GM19324 (cell line): ENCODE data around the gene MED26.
A peak's percentile ranks its signal among the peaks of the same experiment; 100 is the strongest.
"Not testable (repeated sequence)": the region's sequence is repeated elsewhere in the genome, so short reads cannot be mapped to it uniquely, and the experiment has no call there.

Experiments
- ATAC-seq: cut with Tn5 transposase; IDR thresholded peaks from one replicate; pipeline ENCODE4 v1.9.1; 2021; ENCODE audit warnings: mild to moderate bottlenecking, moderate library complexity; ENCODE audit not compliant: unreplicated experiment, low FRiP score

MED26 gene

GRCh38 chr19:16651421-16652188 is 23.6 kb upstream of the MED26 start:
- not testable (repeated sequence) for ATAC-seq

GRCh38 chr19:16650821-16651220 is 22.8 kb upstream of the MED26 start:
- ATAC-seq = no peak

- no peak for ATAC-seq
Observed at GRCh38 chr19:16649734-16650133, 21.7 kb upstream of the MED26 start.

- ATAC-seq = no peak
Observed at GRCh38 chr19:16645140-16645539, 17.1 kb upstream of the MED26 start.

- ATAC-seq = no peak
Observed at GRCh38 chr19:16641695-16642094, 13.7 kb upstream of the MED26 start.

- ATAC-seq = no peak
Observed at GRCh38 chr19:16640951-16641350, 12.9 kb upstream of the MED26 start.

- no peak for ATAC-seq
Observed at GRCh38 chr19:16638666-16639065, 10.7 kb upstream of the MED26 start.

GRCh38 chr19:16637535-16637934 is 9.5 kb upstream of the MED26 start:
- no peak for ATAC-seq

GRCh38 chr19:16631465-16631864 is 3.5 kb upstream of the MED26 start:
- ATAC-seq = no peak

- peak; percentile 1 for ATAC-seq
Observed at GRCh38 chr19:16628984-16629691, 1.1 kb upstream of the MED26 start.

GRCh38 chr19:16627928-16628182 is 149 bp downstream of the MED26 start:
- ATAC-seq = no peak

- ATAC-seq = no peak
Observed at GRCh38 chr19:16627193-16627927, 644 bp downstream of the MED26 start.

- no peak for ATAC-seq
Observed at GRCh38 chr19:16626796-16627192, 1.2 kb downstream of the MED26 start.

- no peak for ATAC-seq
Observed at GRCh38 chr19:16625163-16625958, 2.6 kb downstream of the MED26 start.

GRCh38 chr19:16624236-16624635 is 3.8 kb downstream of the MED26 start:
- ATAC-seq = no peak

- no peak for ATAC-seq
Observed at GRCh38 chr19:16623576-16623975, 4.4 kb downstream of the MED26 start.

- no peak for ATAC-seq
Observed at GRCh38 chr19:16623066-16623465, 4.9 kb downstream of the MED26 start.

GRCh38 chr19:16621165-16621800 is 6.7 kb downstream of the MED26 start:
- no peak for ATAC-seq

GRCh38 chr19:16620584-16620983 is 7.4 kb downstream of the MED26 start:
- ATAC-seq = no peak

- ATAC-seq = no peak
Observed at GRCh38 chr19:16620018-16620417, 8.0 kb downstream of the MED26 start.
